Measurements from ENCODE around the gene C21orf58.

C21orf58 gene

GRCh38 chr21:46329796-46330195 is 6.1 kb upstream of the C21orf58 start:
- Histone ChIP-seq H3K9ac (ENCODE audit: low read length) (no peak overlapping the region), H3K9me3 (ENCODE audit: low read length) (no peaks in the 10 kb centered on the region), H3F3A (ENCODE audit: insufficient read depth, low read length) (no peaks in the 10 kb centered on the region), H3K27me3 (ENCODE audit: insufficient read depth, low read length) (no peaks in the 10 kb centered on the region), H3K79me2 (ENCODE audit: insufficient read depth, low read length) (peaks cover 30% of the 10 kb centered on the region), H3K27ac (ENCODE audit: low read depth, low read length, poor library complexity, severe bottlenecking) (no peak overlapping the region), H2AFZ (ENCODE audit: low read length) (no peak overlapping the region), H4K20me1 (ENCODE audit: insufficient read depth, low read length) (no peaks in the 10 kb centered on the region), H3K36me3 (ENCODE audit: insufficient read depth, low read length) (peaks cover 58% of the 10 kb centered on the region), H3K4me3 (ENCODE audit: low read depth, low read length, poor library complexity, severe bottlenecking) (no peak overlapping the region), H3K4me2 (ENCODE audit: low read length) (no peak overlapping the region), H3K4me1 (ENCODE audit: insufficient read depth, low read length, severe bottlenecking) (peaks cover 9% of the 10 kb centered on the region), H3K9me2 (ENCODE audit: low read depth, low read length) (no peaks in the 10 kb centered on the region)
- TF ChIP-seq EZH2 (IDR thresholded peaks at IDR 0.05; ENCODE audit: borderline replicate concordance, low read length) (no peak), CTCF (IDR thresholded peaks at IDR 0.05; ENCODE audit: low read length) (no peak)

- Histone ChIP-seq H4K20me1 (ENCODE audit: insufficient read depth, low read length) (no peaks in the 10 kb centered on the region), H3K4me3 (ENCODE audit: low read depth, low read length, poor library complexity, severe bottlenecking) (no peak overlapping the region), H2AFZ (ENCODE audit: low read length) (no peak overlapping the region), H3K27me3 (ENCODE audit: insufficient read depth, low read length) (no peaks in the 10 kb centered on the region), H3K9me2 (ENCODE audit: low read depth, low read length) (no peaks in the 10 kb centered on the region), H3K9ac (ENCODE audit: low read length) (no peak overlapping the region), H3K79me2 (ENCODE audit: insufficient read depth, low read length) (peaks cover 34% of the 10 kb centered on the region), H3K27ac (ENCODE audit: low read depth, low read length, poor library complexity, severe bottlenecking) (no peak overlapping the region), H3K4me1 (ENCODE audit: insufficient read depth, low read length, severe bottlenecking) (peaks cover 9% of the 10 kb centered on the region), H3K4me2 (ENCODE audit: low read length) (no peak overlapping the region), H3F3A (ENCODE audit: insufficient read depth, low read length) (no peaks in the 10 kb centered on the region), H3K36me3 (ENCODE audit: insufficient read depth, low read length) (peaks cover 51% of the 10 kb centered on the region), H3K9me3 (ENCODE audit: low read length) (no peaks in the 10 kb centered on the region)
- no peak for TF ChIP-seq EZH2 (IDR thresholded peaks at IDR 0.05; ENCODE audit: borderline replicate concordance, low read length)
- TF ChIP-seq CTCF (IDR thresholded peaks at IDR 0.05; ENCODE audit: low read length): no peak
These were observed 4.5 kb upstream of the C21orf58 start for GRCh38 chr21:46328151-46328550.

- no peak overlapping the region for H3K9ac ChIP-seq (ENCODE audit: low read length)
- H3K4me1 ChIP-seq (ENCODE audit: insufficient read depth, low read length, severe bottlenecking): peaks cover 9% of the 10 kb centered on the region
- no peaks in the 10 kb centered on the region for H3F3A ChIP-seq (ENCODE audit: insufficient read depth, low read length)
- H3K36me3 ChIP-seq (ENCODE audit: insufficient read depth, low read length): peaks cover 51% of the 10 kb centered on the region
- H3K27me3 ChIP-seq (ENCODE audit: insufficient read depth, low read length): no peaks in the 10 kb centered on the region
- H3K4me3 ChIP-seq (ENCODE audit: low read depth, low read length, poor library complexity, severe bottlenecking): no peak overlapping the region
- no peak overlapping the region for H3K27ac ChIP-seq (ENCODE audit: low read depth, low read length, poor library complexity, severe bottlenecking)
- TF ChIP-seq EZH2 (IDR thresholded peaks at IDR 0.05; ENCODE audit: borderline replicate concordance, low read length) (no peak), CTCF (IDR thresholded peaks at IDR 0.05; ENCODE audit: low read length) (no peak)
- H2AFZ ChIP-seq (ENCODE audit: low read length): no peak overlapping the region
- H3K9me3 ChIP-seq (ENCODE audit: low read length): no peaks in the 10 kb centered on the region
- peaks cover 39% of the 10 kb centered on the region for H3K79me2 ChIP-seq (ENCODE audit: insufficient read depth, low read length)
- no peak overlapping the region for H3K4me2 ChIP-seq (ENCODE audit: low read length)
- H4K20me1 ChIP-seq (ENCODE audit: insufficient read depth, low read length): no peaks in the 10 kb centered on the region
- H3K9me2 ChIP-seq (ENCODE audit: low read depth, low read length): no peaks in the 10 kb centered on the region
These were observed 4.0 kb upstream of the C21orf58 start for GRCh38 chr21:46327711-46328110.

Measured in OCI-LY1 (cell line).